Fibroblast of lung (primary cell): ENCODE results near the gene GJD4.

Source experiments
- CTCF ChIP-seq, 2 donors: IDR thresholded peaks in 1 of 2; conservative IDR thresholded peaks in 1 of 2; 1 replicate in 1 of 2; 2 replicates in 1 of 2; pipeline ENCODE4 v1.5.1; 2011 to 2012; ENCODE audit warnings: low read length in 2 of 2, control low read depth in 1 of 2, inconsistent platforms in 1 of 2, low read depth in 1 of 2, mild to moderate bottlenecking in 1 of 2
- EZH2 ChIP-seq: IDR thresholded peaks from 2 replicates; pipeline ENCODE4 v1.5.1; 2012; ENCODE audit warnings: low read length, control low read depth, mild to moderate bottlenecking; ENCODE audit errors: missing control alignments

DNA sequence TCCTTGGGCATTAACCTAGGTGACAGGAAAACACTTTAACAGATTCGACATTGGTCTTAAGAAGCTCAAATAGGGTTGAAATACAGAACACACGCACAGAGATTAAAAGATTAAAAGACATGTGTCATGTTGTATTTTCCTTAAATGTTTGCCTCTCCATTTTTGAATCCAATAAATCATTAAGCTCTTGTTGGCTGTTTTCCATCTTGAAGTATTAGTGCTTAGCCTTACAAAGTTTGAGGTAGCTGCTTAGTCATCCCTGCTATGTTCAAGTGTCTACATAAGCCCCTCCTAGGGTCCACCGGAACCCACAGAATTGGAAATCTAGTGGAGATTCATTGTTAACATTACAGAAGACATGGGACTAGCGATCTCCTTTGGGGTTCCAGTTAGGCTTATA, 12.7 kb upstream of the GJD4 start:
- TF ChIP-seq CTCF (conservative IDR thresholded peaks at IDR 0.05 in 1 of 2, IDR thresholded peaks at IDR 0.05 in 1 of 2; ENCODE audit: low read depth in 1 of 2, low read length in 2 of 2) = no peak
- no peak for TF ChIP-seq EZH2
